ENCODE results near the gene UCK2. TPM values are rescaled to one million over a fixed set of nuclear protein-coding genes. Genes with fewer than 3 reads are reported as not detected.

Gene UCK2
- total RNA-seq, 1 donor from 2014 or later = 40.9 TPM

GRCh38 chr1:165862448-165862847, 35.0 kb downstream of the UCK2 start:
- DNase-seq (ENCODE audit: low spot score in 2 of 2, unreplicated experiment in 2 of 2) = no peak
- Mint-ChIP-seq H3K4me1 (peaks cover 9% of the 10 kb centered on the region), H3K9me3 (peaks cover 6% of the 10 kb centered on the region), H3K27ac (no peak overlapping the region), H3K36me3 (peaks cover 6% of the 10 kb centered on the region), H3K27me3 (ENCODE audit: low read depth) (no peaks in the 10 kb centered on the region), H3K4me3 (no peak overlapping the region)
- TF ChIP-seq CTCF (IDR thresholded peaks at IDR 0.05; ENCODE audit: unreplicated experiment) = no peak

DNA sequence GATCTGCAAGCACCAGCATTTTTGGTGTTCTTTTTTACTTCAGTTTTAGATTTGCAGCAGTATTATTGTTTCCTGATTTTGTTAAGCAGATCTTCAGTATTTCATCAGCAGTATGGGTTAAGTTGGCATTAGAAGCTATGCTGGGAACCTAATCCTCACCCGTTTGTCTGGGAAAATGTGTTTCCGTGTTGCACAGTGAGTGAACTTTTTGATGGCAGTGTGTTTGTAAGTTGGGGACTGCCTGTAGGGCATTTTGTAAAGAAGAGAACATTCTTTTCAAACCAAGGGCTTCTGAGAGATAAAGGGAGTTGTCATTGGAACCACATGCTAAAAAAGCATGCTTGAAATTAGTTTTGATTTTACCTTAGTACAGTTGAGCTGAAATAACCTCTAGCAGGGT, 35.9 kb downstream of the UCK2 start:
- H3K4me1 Mint-ChIP-seq = peaks cover 9% of the 10 kb centered on the region
- DNase-seq (ENCODE audit: low spot score in 2 of 2, unreplicated experiment in 2 of 2) = no peak
- H3K9me3 Mint-ChIP-seq = peaks cover 9% of the 10 kb centered on the region
- TF ChIP-seq CTCF (IDR thresholded peaks at IDR 0.05; ENCODE audit: unreplicated experiment) = no peak
- H3K27ac Mint-ChIP-seq = no peak overlapping the region
- H3K36me3 Mint-ChIP-seq = peaks cover 8% of the 10 kb centered on the region
- H3K27me3 Mint-ChIP-seq (ENCODE audit: low read depth) = no peaks in the 10 kb centered on the region
- no peak overlapping the region for H3K4me3 Mint-ChIP-seq

GRCh38 chr1:165865633-165866340, 38.4 kb downstream of the UCK2 start:
- Mint-ChIP-seq H3K4me3 (no peak overlapping the region), H3K36me3 (peaks cover 2% of the 10 kb centered on the region), H3K4me1 (peaks cover 17% of the 10 kb centered on the region), H3K27me3 (ENCODE audit: low read depth) (no peaks in the 10 kb centered on the region), H3K27ac (no peak overlapping the region), H3K9me3 (peaks cover 3% of the 10 kb centered on the region)
- no peak for TF ChIP-seq CTCF (IDR thresholded peaks at IDR 0.05; ENCODE audit: unreplicated experiment)
- DNase-seq (ENCODE audit: low spot score in 2 of 2, unreplicated experiment in 2 of 2) = no peak

GRCh38 chr1:165869343-165869742, 41.9 kb downstream of the UCK2 start:
- Mint-ChIP-seq H3K27ac (peak overlapping the region; percentile 66), H3K4me1 (peaks cover 8% of the 10 kb centered on the region), H3K36me3 (peaks cover 12% of the 10 kb centered on the region), H3K9me3 (peaks cover 21% of the 10 kb centered on the region), H3K4me3 (no peak overlapping the region), H3K27me3 (ENCODE audit: low read depth) (no peaks in the 10 kb centered on the region)
- no peak for TF ChIP-seq CTCF (IDR thresholded peaks at IDR 0.05; ENCODE audit: unreplicated experiment)
- DNase-seq (ENCODE audit: low spot score in 2 of 2, unreplicated experiment in 2 of 2) = no peak

GRCh38 chr1:165871311-165872067, 44.1 kb downstream of the UCK2 start:
- peaks cover 21% of the 10 kb centered on the region for H3K9me3 Mint-ChIP-seq
- TF ChIP-seq CTCF (IDR thresholded peaks at IDR 0.05; ENCODE audit: unreplicated experiment) = no peak
- peaks cover 12% of the 10 kb centered on the region for H3K36me3 Mint-ChIP-seq
- peaks cover 8% of the 10 kb centered on the region for H3K4me1 Mint-ChIP-seq
- DNase-seq (ENCODE audit: low spot score in 2 of 2, unreplicated experiment in 2 of 2) = no peak
- no peak overlapping the region for H3K4me3 Mint-ChIP-seq
- no peaks in the 10 kb centered on the region for H3K27me3 Mint-ChIP-seq (ENCODE audit: low read depth)
- no peak overlapping the region for H3K27ac Mint-ChIP-seq
